Measurements from ENCODE around the gene TSPAN17.
A peak's percentile ranks its signal among the peaks of the same experiment; 100 is the strongest.

TSPAN17 gene

GRCh38 chr5:176627582-176627981 lies 19.7 kb upstream of the TSPAN17 start:
- peaks cover 0 to 95% of the 10 kb centered on the region in 2 donors for H3K27me3 ChIP-seq
- no peaks in the 10 kb centered on the region for H3K9me3 ChIP-seq
- intact Hi-C loops (cut with DNase I; ENCODE audit: low total_unique reads): no loop called here
- no peaks in the 10 kb centered on the region for H3K36me3 ChIP-seq
- no peak overlapping the region for H3K27ac ChIP-seq
- DNase-seq: no peak
- no peak for TF ChIP-seq CTCF (IDR thresholded peaks at IDR 0.05)
- peaks cover 0 to 18% (median 16%) of the 10 kb centered on the region in 4 donors for H3K4me1 ChIP-seq
- no peak overlapping the region for H3K4me3 ChIP-seq

- H3K9me3 ChIP-seq: no peaks in the 10 kb centered on the region
- H3K27ac ChIP-seq: no peak overlapping the region
- H3K36me3 ChIP-seq: no peaks in the 10 kb centered on the region
- H3K4me1 ChIP-seq: peaks cover 0 to 18% (median 16%) of the 10 kb centered on the region in 4 donors
- intact Hi-C loops (cut with DNase I; ENCODE audit: low total_unique reads): no loop called here
- DNase-seq: no peak
- TF ChIP-seq CTCF (IDR thresholded peaks at IDR 0.05): no peak
- H3K27me3 ChIP-seq: peaks cover 0 to 94% of the 10 kb centered on the region in 2 donors
- H3K4me3 ChIP-seq: no peak overlapping the region
Measured at GRCh38 chr5:176628406-176629228, 18.7 kb upstream of the TSPAN17 start.

GRCh38 chr5:176629317-176629852 lies 17.9 kb upstream of the TSPAN17 start:
- intact Hi-C loops (cut with DNase I; ENCODE audit: low total_unique reads): no loop called here
- Histone ChIP-seq H3K27me3 (peaks cover 0 to 91% of the 10 kb centered on the region in 2 donors), H3K9me3 (no peaks in the 10 kb centered on the region), H3K27ac (no peak overlapping the region), H3K36me3 (no peaks in the 10 kb centered on the region), H3K4me1 (peaks cover 0 to 18% (median 16%) of the 10 kb centered on the region in 4 donors), H3K4me3 (peak overlapping the region in 1 of 2 donors; percentile 48)
- DNase-seq: no peak
- TF ChIP-seq CTCF (IDR thresholded peaks at IDR 0.05): no peak

- no peaks in the 10 kb centered on the region for H3K9me3 ChIP-seq
- no peak for DNase-seq
- H3K4me3 ChIP-seq: peak within 1 kb of the TSS; percentile 15 to 48
- no peaks in the 10 kb centered on the region for H3K36me3 ChIP-seq
- intact Hi-C loops (cut with DNase I; ENCODE audit: low total_unique reads): no loop called here
- H3K4me1 ChIP-seq: peaks cover 0 to 18% (median 16%) of the 10 kb centered on the region in 4 donors
- H3K27me3 ChIP-seq: peaks cover 0 to 86% of the 10 kb centered on the region in 2 donors
- TF ChIP-seq CTCF (IDR thresholded peaks at IDR 0.05): no peak
- no peak within 1 kb of the TSS for H3K27ac ChIP-seq
Measured at GRCh38 chr5:176629853-176630680, 17.2 kb upstream of the TSPAN17 start, which contains the start of the genes EIF4E1B and SNCB. TSS of gene EIF4E1B (plus strand) at chr5:176630675. CDS start at chr5:176642788, 12,113 bp downstream. TSS of gene SNCB (minus strand) at chr5:176630534. CDS start at chr5:176629654, 880 bp downstream.

GRCh38 chr5:176630681-176631222 lies 16.5 kb upstream of the TSPAN17 start:
- DNase-seq: no peak
- H3K27ac ChIP-seq: no peak overlapping the region
- H3K9me3 ChIP-seq: no peaks in the 10 kb centered on the region

More at GRCh38 chr5:176630681-176631222, 16.5 kb upstream of the TSPAN17 start:
- H3K27me3 ChIP-seq: peaks cover 0 to 79% of the 10 kb centered on the region in 2 donors
- H3K4me3 ChIP-seq: peak overlapping the region; percentile 15 to 48
- TF ChIP-seq CTCF (IDR thresholded peaks at IDR 0.05): no peak
- intact Hi-C loops (cut with DNase I; ENCODE audit: low total_unique reads): no loop called here
- H3K36me3 ChIP-seq: no peaks in the 10 kb centered on the region
- H3K4me1 ChIP-seq: peaks cover 0 to 18% (median 16%) of the 10 kb centered on the region in 4 donors

Measured in tibial artery (tissue), 4 donors.